ENCODE measurements around the gene ADGRG6.
"Not testable (repeated sequence)": the region's sequence is repeated elsewhere in the genome, so short reads cannot be mapped to it uniquely, and the experiment has no call there.

The ADGRG6 gene

GRCh38 chr6:142322504-142323198 is 20.8 kb downstream of the ADGRG6 start:
- DNase-seq: no peak

- DNase-seq: no peak
Observed at GRCh38 chr6:142323377-142323776, 21.6 kb downstream of the ADGRG6 start.

- no peak for DNase-seq
Observed at GRCh38 chr6:142324111-142324510, 22.3 kb downstream of the ADGRG6 start.

DNA sequence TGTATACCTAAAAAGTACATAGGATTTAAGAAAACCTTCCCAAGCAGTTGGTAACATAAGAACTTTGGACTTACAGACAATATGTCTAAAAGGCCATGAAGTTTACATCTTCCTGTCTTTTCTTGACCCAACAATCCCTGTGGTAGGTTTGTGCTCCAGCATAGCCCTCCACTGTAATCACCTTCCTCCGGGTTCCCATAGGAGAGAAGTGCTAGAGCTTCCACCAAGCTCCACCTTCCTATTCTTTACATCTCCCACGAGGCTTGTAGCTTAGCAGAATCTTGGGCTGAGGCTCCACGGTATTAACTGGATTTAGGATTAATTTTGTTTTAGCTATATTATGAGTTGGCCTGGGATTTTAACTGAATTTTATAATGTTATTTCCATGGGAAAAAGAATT is 23.3 kb downstream of the ADGRG6 start:
- no peak for DNase-seq

DNA sequence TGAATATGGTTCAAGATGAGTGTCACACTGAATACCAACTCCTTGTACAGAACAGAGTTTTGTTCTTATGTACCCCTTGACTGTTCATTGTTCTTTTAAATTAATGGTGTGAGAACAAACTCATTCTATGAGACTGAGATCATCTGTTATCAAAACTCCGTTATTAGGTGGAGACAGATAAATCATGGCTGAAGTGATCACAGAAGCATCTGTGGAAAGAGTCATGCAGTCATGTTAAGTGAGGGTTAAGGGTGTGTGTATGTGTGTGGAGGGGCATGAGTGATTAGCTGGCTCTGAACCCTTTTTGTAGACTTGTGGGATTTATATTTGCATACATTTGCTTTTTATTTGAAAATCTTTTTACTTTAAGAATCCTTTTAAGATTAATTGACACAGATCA is 24.7 kb downstream of the ADGRG6 start:
- DNase-seq: no peak

- no peak for DNase-seq
Observed at GRCh38 chr6:142328070-142328469, 26.3 kb downstream of the ADGRG6 start.

DNA sequence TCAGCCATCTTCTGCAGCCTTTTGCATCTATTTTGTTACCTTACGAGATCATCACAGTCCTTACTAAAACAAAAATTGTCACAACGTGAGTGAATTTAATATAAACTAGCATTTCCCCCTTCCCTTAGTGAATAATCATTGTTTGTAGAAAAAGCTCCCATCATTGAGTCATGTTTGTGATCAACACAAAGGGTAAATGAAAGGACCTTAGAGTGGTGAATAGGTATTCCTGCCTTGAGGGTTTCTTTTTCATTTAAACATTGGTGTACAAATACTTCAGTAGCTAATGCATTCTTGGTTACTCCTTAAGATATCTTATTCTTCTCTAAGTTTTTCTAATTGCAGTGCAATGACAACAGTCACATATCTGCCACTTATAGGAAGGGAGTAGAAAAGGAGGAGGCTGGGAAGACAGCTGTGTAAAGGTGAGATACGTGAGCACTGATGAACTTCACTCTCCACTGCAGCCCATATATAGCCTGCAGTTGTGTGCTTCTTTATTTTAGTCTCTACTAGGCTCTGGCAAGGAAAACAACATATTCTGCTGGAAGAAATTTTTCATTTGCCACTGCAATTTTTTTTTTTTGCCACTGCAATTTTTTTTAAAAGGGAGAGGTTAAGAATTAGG is 27.8 kb downstream of the ADGRG6 start:
- DNase-seq: no peak

DNA sequence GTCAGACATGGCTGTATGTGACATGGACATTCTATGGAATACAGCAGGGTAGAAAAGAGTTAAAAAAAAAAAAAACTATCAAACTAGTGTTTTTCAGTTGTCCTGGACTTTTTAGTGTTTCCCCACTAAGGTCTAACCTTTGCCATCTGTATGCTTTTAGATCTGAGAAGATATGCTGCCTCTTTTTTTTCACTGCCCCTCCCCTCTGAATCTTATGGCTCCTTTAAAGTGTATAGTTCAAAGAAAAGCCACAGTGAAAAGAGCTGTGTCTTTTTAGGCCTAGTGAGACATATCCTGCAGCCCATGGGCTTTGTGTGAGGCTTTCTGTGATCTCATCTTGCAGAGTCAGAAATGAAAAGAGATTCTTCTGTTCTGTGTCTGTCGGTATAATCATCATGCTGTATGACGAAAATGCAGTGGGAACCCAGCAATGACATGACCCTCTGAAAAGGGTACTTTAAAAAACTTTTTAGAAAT is 29.3 kb downstream of the ADGRG6 start:
- DNase-seq: peak; percentile 32

GRCh38 chr6:142331601-142332000 is 29.8 kb downstream of the ADGRG6 start:
- DNase-seq: no peak

DNA sequence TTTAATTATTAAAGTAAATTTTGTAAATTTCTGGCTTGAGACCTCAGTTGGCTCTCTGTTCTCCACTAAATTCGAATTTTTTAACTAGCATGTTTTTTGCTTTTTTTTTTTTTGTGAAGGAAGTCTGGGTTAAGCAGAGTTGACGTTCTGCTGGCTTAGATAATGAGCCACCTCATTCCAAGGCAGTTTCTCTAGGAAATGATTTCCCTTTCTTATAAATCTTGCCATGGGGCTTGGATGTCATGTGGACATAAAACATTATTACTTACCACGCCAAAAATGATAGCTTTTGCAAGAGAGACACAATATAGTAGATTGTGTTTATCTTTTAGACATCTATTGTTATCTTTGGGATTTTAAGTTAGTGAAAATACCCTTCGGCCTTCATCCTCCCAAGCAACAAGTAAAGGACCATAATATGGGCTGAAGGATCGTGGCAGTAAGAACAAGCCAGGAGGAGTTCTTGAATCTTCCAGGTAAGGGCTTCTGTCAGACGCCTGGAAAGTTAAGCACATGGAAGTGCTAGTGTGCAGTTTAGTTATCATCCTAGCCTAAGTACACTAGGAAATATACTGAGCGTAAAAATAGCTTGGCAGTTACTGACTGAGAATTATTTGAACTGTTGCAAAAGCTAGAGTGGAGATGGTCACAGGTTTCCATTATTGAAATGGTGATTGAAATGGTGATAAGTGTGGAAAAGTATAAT is 30.7 kb downstream of the ADGRG6 start:
- DNase-seq: no peak

GRCh38 chr6:142333431-142333830 is 31.6 kb downstream of the ADGRG6 start:
- DNase-seq: no peak

DNA sequence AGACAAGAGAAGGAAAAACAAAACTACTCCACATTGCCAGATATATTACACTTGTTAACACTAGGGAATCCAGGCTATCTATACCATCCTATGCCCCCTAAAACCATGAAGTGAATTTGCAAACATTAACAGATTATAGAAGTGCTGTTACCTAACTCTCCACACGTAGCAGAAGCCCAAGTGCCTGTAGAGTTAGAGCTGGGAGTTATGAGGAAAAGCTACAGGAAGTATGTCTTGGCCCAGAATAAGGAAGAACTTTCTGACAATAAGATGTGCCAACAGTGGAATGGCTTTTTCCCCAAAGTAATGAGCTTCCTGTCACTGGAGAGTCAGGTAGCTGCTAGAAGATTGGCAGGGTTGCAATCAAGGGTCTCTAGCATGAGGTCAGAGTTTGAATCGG is 32.5 kb downstream of the ADGRG6 start:
- no peak for DNase-seq

DNA sequence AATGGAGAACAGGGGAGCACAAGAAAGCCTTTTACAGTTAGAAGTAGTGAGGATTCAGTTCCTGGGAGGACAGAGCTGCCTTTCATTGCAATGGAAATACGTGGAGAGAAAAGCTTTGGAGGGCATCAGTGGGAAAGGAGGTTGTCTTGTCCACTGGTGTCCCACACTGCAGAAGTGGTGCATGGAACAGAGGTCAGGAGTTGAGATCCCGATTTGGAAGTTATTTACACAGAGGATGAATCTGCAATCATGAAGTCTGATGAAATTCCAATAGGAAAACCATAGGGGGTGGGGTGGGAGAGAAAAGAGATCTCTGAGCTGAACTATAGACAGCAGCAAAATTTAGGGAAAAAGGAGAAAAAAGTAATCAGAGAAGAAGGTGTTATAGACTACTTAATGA is 33.6 kb downstream of the ADGRG6 start:
- DNase-seq: no peak

GRCh38 chr6:142336183-142336582 is 34.4 kb downstream of the ADGRG6 start:
- DNase-seq: no peak

GRCh38 chr6:142336787-142337186 is 35.0 kb downstream of the ADGRG6 start:
- DNase-seq: no peak

GRCh38 chr6:142339113-142339512 is 37.3 kb downstream of the ADGRG6 start:
- DNase-seq: peak; percentile 61

DNA sequence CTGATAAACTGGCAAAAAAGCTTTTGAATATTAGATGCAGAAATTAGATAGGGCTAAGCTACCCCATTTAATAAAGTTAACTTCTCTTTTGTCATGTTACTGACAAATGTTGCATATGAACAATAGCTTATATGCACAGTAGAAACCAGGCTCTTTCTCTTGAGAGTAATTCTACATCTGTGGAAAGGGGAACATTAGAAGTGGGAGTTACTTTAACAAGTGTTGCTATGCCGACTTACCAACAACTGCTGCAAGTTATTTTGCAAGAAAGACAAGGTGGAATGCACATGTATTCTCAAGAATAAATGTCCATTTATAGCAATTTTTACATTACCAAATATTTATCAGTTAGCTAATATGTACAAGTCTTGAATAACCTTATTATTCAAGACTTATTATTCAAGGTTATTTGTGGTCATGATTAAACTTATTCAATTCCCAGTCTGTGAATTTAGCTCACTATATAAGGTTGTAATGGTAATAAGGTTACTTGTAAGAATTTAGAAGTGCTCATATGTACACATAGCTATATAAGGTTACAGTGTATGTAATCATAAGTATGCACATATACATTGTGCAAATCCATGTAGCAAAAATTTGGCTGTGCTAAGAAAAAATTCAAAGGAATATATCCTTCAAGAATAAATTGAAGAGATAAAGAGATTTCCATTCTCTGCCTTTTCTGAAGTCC is 38.3 kb downstream of the ADGRG6 start:
- no peak for DNase-seq

GRCh38 chr6:142341855-142342330 is 40.1 kb downstream of the ADGRG6 start:
- DNase-seq: no peak

GRCh38 chr6:142342986-142343385 is 41.2 kb downstream of the ADGRG6 start:
- DNase-seq: no peak

DNA sequence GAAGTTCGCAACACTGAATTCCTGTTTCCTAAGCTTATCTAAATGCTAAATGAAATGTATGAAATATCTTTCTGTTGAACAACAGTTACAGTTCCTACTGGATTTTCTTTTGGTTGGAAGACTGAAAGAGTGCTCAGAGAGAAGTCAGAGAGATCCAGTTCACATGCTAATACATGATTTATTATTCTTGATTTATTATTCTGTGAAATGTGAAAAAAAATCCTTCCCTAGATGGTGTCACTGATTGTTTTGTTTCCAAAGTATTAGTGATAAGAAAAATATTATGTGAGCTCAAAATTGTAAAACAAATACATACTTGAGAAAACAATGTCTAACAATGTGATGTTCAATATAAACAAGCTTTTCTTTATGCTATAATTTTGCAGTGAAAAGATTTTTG is 42.1 kb downstream of the ADGRG6 start:
- DNase-seq: no peak

DNA sequence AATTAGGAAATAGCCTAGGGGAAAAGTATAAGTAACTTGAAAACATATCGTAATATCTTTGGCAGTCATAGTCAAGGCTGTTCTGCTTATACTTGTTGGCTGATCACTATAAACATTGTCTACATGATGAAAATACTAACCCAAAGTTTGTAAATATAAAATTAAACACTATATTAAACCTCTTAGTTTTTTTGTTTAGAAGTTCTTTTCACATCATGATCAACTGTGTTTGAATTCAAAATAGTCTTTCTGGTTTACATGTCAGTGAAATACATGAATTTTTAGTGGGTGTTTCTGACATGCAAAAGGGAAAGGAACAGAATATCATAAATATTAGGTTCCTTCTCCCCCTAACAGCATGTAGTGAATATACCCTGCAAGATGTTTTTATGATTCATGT is 43.5 kb downstream of the ADGRG6 start:
- no peak for DNase-seq

- DNase-seq: not testable (repeated sequence)
Observed at GRCh38 chr6:142346166-142346565, 44.4 kb downstream of the ADGRG6 start.

DNA sequence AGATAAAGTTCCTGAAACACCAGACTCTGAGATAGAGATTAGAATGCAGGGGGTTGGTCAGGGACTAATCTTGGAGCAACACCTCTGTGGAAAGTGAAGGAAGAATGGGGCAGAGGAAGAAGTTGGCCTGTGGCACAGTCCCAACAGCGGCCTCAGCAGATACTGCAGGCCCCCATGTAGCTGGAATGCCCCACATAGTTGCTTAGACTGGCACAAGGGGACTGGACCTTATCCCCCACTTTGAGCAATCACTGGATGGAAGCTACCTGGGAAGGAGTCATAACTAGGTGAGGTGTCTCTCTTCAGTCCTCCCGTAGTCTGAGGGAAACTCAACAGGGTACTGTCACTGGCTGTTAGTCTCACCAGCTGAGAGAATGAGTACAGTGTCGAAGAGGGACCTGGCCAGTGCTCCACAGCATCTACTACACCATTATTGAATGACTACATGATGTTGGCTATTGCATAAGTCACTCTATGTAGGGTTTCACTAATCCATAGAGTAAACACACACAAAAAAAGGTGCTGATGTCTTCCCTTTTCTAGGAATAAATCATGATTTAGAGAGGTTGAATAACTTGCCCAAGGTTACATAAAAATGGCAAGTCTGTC is 47.5 kb downstream of the ADGRG6 start:
- DNase-seq: no peak

All from eye (tissue), 1 donor.